Measurements from ENCODE around the gene C16orf95.
"Not testable (repeated sequence)": the region's sequence is repeated elsewhere in the genome, so short reads cannot be mapped to it uniquely, and the experiment has no call there.

C16orf95 gene

GRCh38 chr16:87316923-87317749, at the start of gene C16orf95:
C16orf95 (minus strand) TSS chr16:87317392; CDS start chr16:87317242, 150 bp downstream.
- peak; percentile 99 for DNase-seq (ENCODE audit: low spot score)
- TF ChIP-seq CTCF (IDR thresholded peaks at IDR 0.05; ENCODE audit: extremely low read depth, missing control alignments), result peak; percentile 64

GRCh38 chr16:87366930-87367329, 49.7 kb upstream of the C16orf95 start:
- no peak for DNase-seq (ENCODE audit: low spot score)
- no peak for TF ChIP-seq CTCF (IDR thresholded peaks at IDR 0.05; ENCODE audit: extremely low read depth, missing control alignments)

- no peak for TF ChIP-seq CTCF (IDR thresholded peaks at IDR 0.05; ENCODE audit: extremely low read depth, missing control alignments)
- no peak for DNase-seq (ENCODE audit: low spot score)
Measured at GRCh38 chr16:87366288-87366687, 49.1 kb upstream of the C16orf95 start.

GRCh38 chr16:87365021-87365713, 48.0 kb upstream of the C16orf95 start:
- DNase-seq (ENCODE audit: low spot score), result no peak
- no peak for TF ChIP-seq CTCF (IDR thresholded peaks at IDR 0.05; ENCODE audit: extremely low read depth, missing control alignments)

- no peak for DNase-seq (ENCODE audit: low spot score)
- TF ChIP-seq CTCF (IDR thresholded peaks at IDR 0.05; ENCODE audit: extremely low read depth, missing control alignments), result no peak
Measured at GRCh38 chr16:87363771-87364455, 46.7 kb upstream of the C16orf95 start.

GRCh38 chr16:87362828-87363559, 45.8 kb upstream of the C16orf95 start:
- not testable (repeated sequence) for DNase-seq (ENCODE audit: low spot score)

GRCh38 chr16:87361916-87362619, 44.9 kb upstream of the C16orf95 start:
- no peak for DNase-seq (ENCODE audit: low spot score)
- TF ChIP-seq CTCF (IDR thresholded peaks at IDR 0.05; ENCODE audit: extremely low read depth, missing control alignments), result no peak
